Thoracic aorta endothelial cell (primary cell): ENCODE measurements around the gene HELB. TPM values are rescaled to one million over a fixed set of nuclear protein-coding genes. Genes with fewer than 3 reads are reported as not detected.

Experiments
- total RNA-seq: library from RNA; depleted of rRNA; stranded (reverse); fragments of >200 nt; gene quantifications from 2 replicates; pipeline ENCODE4 v1.2.3, GENCODE V29; 2012

Gene HELB
- 4.0 and 5.8 TPM in 2 replicates for total RNA-seq

GRCh38 chr12:66301944-66302826 is at the start of gene HELB:
HELB (plus strand) TSS chr12:66302493; CDS start chr12:66302604, 111 bp downstream.

Other genes with a start within 250 kb of the HELB start
- 8.4 and 12.1 TPM in 2 replicates for gene LLPH, start 171.7 kb upstream of the HELB start, total RNA-seq
- gene TMBIM4, start 132.5 kb upstream of the HELB start, total RNA-seq = 128 and 166 TPM in 2 replicates
- 16.1 and 29.5 TPM in 2 replicates for gene IRAK3, start 113.3 kb upstream of the HELB start, total RNA-seq